GM23338 (cell line): ENCODE measurements around the gene SLC44A1. TPM values are rescaled to one million over a fixed set of nuclear protein-coding genes. Genes with fewer than 3 reads are reported as not detected.

ENCODE experiments used
- ATAC-seq: fragments of 200-7000 bp; cut with Tn5 transposase; 3 replicates; pipeline ENCODE4 v1.9.1; 2020
- DNase-seq: peaks from one replicate; pipeline ENCODE4 v3.0.0-alpha.2; 2015; ENCODE audit warnings: low spot score
- H2AFZ ChIP-seq: fragments of 200-600 bp; sonication (generic); 2 replicates; pipeline ENCODE4 v1.8.0; 2016; ENCODE audit warnings: antibody characterized with exemption, mild to moderate bottlenecking, moderate library complexity
- H3F3A ChIP-seq: fragments of 200-600 bp; sonication (generic); replicated peaks from 2 replicates; pipeline ENCODE4 v1.8.0; 2017; ENCODE audit warnings: antibody characterized with exemption, mixed run types, low read depth
- H3K27ac ChIP-seq: fragments of 200-600 bp; sonication (generic); 2 replicates; pipeline ENCODE4 v1.6.1; 2016; ENCODE audit warnings: low read depth
- H3K27me3 ChIP-seq: fragments of 200-600 bp; sonication (generic); 2 replicates; pipeline ENCODE4 v1.8.0; 2016; ENCODE audit warnings: mild to moderate bottlenecking, mixed run types, moderate library complexity; ENCODE audit not compliant: insufficient read depth
- H3K36me3 ChIP-seq: fragments of 200-600 bp; sonication (generic); 2 replicates; pipeline ENCODE4 v1.8.0; 2016; ENCODE audit warnings: mild to moderate bottlenecking; ENCODE audit not compliant: insufficient read depth
- H3K4me1 ChIP-seq: fragments of 200-600 bp; sonication (generic); 2 replicates; pipeline ENCODE4 v1.8.0; 2016; ENCODE audit warnings: mild to moderate bottlenecking, moderate library complexity; ENCODE audit not compliant: insufficient read depth
- H3K4me2 ChIP-seq: fragments of 200-600 bp; sonication (generic); 2 replicates; pipeline ENCODE4 v1.7.1; 2017; ENCODE audit warnings: mixed run types
- H3K4me3 ChIP-seq: fragments of 200-600 bp; sonication (generic); 2 replicates; pipeline ENCODE4 v1.6.1; 2016; ENCODE audit warnings: mixed run types
- H3K79me2 ChIP-seq: fragments of 200-600 bp; sonication (generic); replicated peaks from 2 replicates; pipeline ENCODE4 v1.8.0; 2017; ENCODE audit warnings: mild to moderate bottlenecking; ENCODE audit not compliant: insufficient read depth
- H3K9me2 ChIP-seq: fragments of 200-600 bp; sonication (generic); 2 replicates; pipeline ENCODE4 v1.8.0; 2017; ENCODE audit not compliant: insufficient read depth
- H4K20me1 ChIP-seq: fragments of 200-600 bp; sonication (generic); replicated peaks from 2 replicates; pipeline ENCODE4 v1.8.0; 2017; ENCODE audit warnings: mild to moderate bottlenecking; ENCODE audit not compliant: insufficient read depth
- H3K27ac Mint-ChIP-seq: 2 replicates; pipeline ENCODE4 v1.8.0; 2020; ENCODE audit warnings: inconsistent platforms, mild to moderate bottlenecking, moderate library complexity, mixed read lengths
- H3K27me3 Mint-ChIP-seq: 3 replicates; pipeline ENCODE4 v1.8.0; 2022; ENCODE audit warnings: low read depth, mild to moderate bottlenecking, moderate library complexity, mixed read lengths, inconsistent platforms; ENCODE audit not compliant: insufficient read depth, poor library complexity
- H3K36me3 Mint-ChIP-seq: 3 replicates; pipeline ENCODE4 v1.8.0; 2021; ENCODE audit warnings: low read depth, mild to moderate bottlenecking, inconsistent platforms, moderate library complexity, mixed read lengths
- H3K4me1 Mint-ChIP-seq: 3 replicates; pipeline ENCODE4 v1.8.0; 2020; ENCODE audit warnings: mild to moderate bottlenecking, inconsistent platforms, mixed read lengths
- H3K4me3 Mint-ChIP-seq: 3 replicates; pipeline ENCODE4 v1.8.0; 2021; ENCODE audit warnings: moderate library complexity, mild to moderate bottlenecking, inconsistent platforms, mixed read lengths
- H3K9me3 Mint-ChIP-seq: 3 replicates; pipeline ENCODE4 v1.8.0; 2020; ENCODE audit warnings: moderate library complexity, mild to moderate bottlenecking, inconsistent platforms, mixed read lengths
- CREB1 ChIP-seq: fragments of 250-450 bp; sonication (Bioruptor Pico); IDR thresholded peaks from 2 replicates; pipeline ENCODE4 v1.5.0; 2020; ENCODE audit warnings: low read depth, mild to moderate bottlenecking, moderate library complexity
- ETS1 ChIP-seq: IDR thresholded peaks from 2 replicates; pipeline ENCODE4 v1.6.1; 2016; ENCODE audit warnings: antibody characterized with exemption
- EZH2 ChIP-seq: fragments of 200-600 bp; sonication (generic); IDR thresholded peaks from one replicate; pipeline ENCODE4 v1.8.0; 2017; ENCODE audit warnings: antibody characterized with exemption, mild to moderate bottlenecking, low read depth; ENCODE audit not compliant: unreplicated experiment
- EZH2phosphoT487 ChIP-seq: fragments of 200-600 bp; sonication (generic); IDR thresholded peaks from one replicate; pipeline ENCODE4 v1.8.1; 2018; ENCODE audit warnings: antibody characterized with exemption; ENCODE audit not compliant: unreplicated experiment
- JUNB ChIP-seq: IDR thresholded peaks from one replicate; pipeline ENCODE4 v1.6.1; 2016; ENCODE audit warnings: antibody characterized with exemption; ENCODE audit not compliant: unreplicated experiment
- NANOG ChIP-seq: IDR thresholded peaks from 2 replicates; pipeline ENCODE4 v1.6.1; 2016; ENCODE audit warnings: antibody characterized with exemption, borderline replicate concordance
- POLR2AphosphoS5 ChIP-seq: IDR thresholded peaks from 2 replicates; pipeline ENCODE4 v1.6.1; 2016; ENCODE audit warnings: antibody characterized with exemption, low read depth
- REST ChIP-seq: IDR thresholded peaks from one replicate; pipeline ENCODE4 v1.6.1; 2018; ENCODE audit warnings: antibody characterized with exemption; ENCODE audit not compliant: unreplicated experiment
- STAT1 ChIP-seq: IDR thresholded peaks from one replicate; pipeline ENCODE4 v1.6.1; 2016; ENCODE audit warnings: antibody characterized with exemption; ENCODE audit not compliant: unreplicated experiment
- ZNF114 ChIP-seq: fragments of 250-450 bp; sonication (Bioruptor Pico); IDR thresholded peaks from 2 replicates; pipeline ENCODE4 v1.5.0; 2020; ENCODE audit warnings: mild to moderate bottlenecking, moderate library complexity
- ZNF331 ChIP-seq: fragments of 250-450 bp; sonication (Bioruptor Pico); IDR thresholded peaks from 2 replicates; pipeline ENCODE4 v1.5.0; 2020; ENCODE audit warnings: low read depth, mild to moderate bottlenecking, moderate library complexity
- polyA plus RNA-seq: library from polyadenylated mRNA; unstranded; fragments of >200 nt; fragmentation: Nextera tagmentation; extraction: Ambion mirVana; gene quantifications from 2 replicates; pipeline ENCODE4 v1.2.1, GENCODE V29; 2016
- total RNA-seq: library from RNA; depleted of rRNA; stranded (reverse); fragments of >200 nt; shearing (Covaris generic); gene quantifications from 2 replicates; pipeline ENCODE4 v1.2.3, GENCODE V29; 2014
- TF ChIP-seq, protein P1 (sequence below): fragments of 250-450 bp; sonication (Bioruptor Pico); IDR thresholded peaks from 2 replicates; pipeline ENCODE4 v1.5.0; 2020; ENCODE audit warnings: mild to moderate bottlenecking, moderate library complexity
- TF ChIP-seq, protein P2 (sequence below), 2 experiments: fragments of 200-600 bp in 1 of 2; sonication (generic) in 1 of 2; conservative IDR thresholded peaks; 2 replicates each; pipeline versions ENCODE4 v1.5.1 to v1.6.1; 2016 to 2017; ENCODE audit warnings: antibody characterized with exemption in 2 of 2, low read depth in 2 of 2, mild to moderate bottlenecking in 2 of 2, moderate library complexity in 1 of 2

SLC44A1 gene
- total and polyA plus RNA-seq, 2 experiments from 2014 or later, result 14.9 to 75.0 TPM

DNA sequence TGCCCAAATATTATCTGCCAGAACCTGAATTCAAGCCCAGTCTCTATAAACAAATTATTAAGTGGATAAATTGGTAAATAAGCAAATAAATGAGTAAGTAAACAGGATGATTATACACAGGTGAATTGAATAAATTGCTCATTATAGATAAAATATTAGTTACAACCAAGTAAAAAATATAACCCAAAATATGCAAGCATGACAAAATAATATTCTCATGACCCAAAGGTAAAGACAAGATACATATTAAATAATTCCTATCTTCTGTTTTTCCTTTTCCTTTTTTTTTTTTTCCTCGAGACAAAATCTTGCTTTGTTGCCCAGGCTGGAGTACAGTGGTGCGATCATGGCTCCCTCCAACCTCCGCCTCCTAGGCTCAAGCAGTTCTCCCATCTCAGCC lies 182.2 kb downstream of the SLC44A1 start:
- Histone ChIP-seq H2AFZ (no peak overlapping the region), H3K9me2 (no peaks in the 10 kb centered on the region), H3K4me1 (no peaks in the 10 kb centered on the region), H3K79me2 (no peaks in the 10 kb centered on the region), H3K4me3 (no peak overlapping the region), H4K20me1 (no peaks in the 10 kb centered on the region), H3F3A (no peaks in the 10 kb centered on the region), H3K4me2 (no peak overlapping the region), H3K27ac (no peak overlapping the region), H3K36me3 (no peaks in the 10 kb centered on the region), H3K27me3 (no peaks in the 10 kb centered on the region)
- H3K27me3 Mint-ChIP-seq, result peaks cover 2% of the 10 kb centered on the region
- no peaks in the 10 kb centered on the region for H3K4me1 Mint-ChIP-seq
- DNase-seq (no peak), ATAC-seq (no peak)
- H3K4me3 Mint-ChIP-seq, result no peak overlapping the region
- no peaks in the 10 kb centered on the region for H3K9me3 Mint-ChIP-seq
- no peak overlapping the region for H3K27ac Mint-ChIP-seq
- TF ChIP-seq ZNF331 (CRISPR knock-in tag), result no peak
- no peak for TF ChIP-seq JUNB
- TF ChIP-seq REST, result no peak
- TF ChIP-seq EZH2phosphoT487, result no peak
- no peak for TF ChIP-seq POLR2AphosphoS5
- TF ChIP-seq EZH2, result no peak
- TF ChIP-seq, protein P1, sequence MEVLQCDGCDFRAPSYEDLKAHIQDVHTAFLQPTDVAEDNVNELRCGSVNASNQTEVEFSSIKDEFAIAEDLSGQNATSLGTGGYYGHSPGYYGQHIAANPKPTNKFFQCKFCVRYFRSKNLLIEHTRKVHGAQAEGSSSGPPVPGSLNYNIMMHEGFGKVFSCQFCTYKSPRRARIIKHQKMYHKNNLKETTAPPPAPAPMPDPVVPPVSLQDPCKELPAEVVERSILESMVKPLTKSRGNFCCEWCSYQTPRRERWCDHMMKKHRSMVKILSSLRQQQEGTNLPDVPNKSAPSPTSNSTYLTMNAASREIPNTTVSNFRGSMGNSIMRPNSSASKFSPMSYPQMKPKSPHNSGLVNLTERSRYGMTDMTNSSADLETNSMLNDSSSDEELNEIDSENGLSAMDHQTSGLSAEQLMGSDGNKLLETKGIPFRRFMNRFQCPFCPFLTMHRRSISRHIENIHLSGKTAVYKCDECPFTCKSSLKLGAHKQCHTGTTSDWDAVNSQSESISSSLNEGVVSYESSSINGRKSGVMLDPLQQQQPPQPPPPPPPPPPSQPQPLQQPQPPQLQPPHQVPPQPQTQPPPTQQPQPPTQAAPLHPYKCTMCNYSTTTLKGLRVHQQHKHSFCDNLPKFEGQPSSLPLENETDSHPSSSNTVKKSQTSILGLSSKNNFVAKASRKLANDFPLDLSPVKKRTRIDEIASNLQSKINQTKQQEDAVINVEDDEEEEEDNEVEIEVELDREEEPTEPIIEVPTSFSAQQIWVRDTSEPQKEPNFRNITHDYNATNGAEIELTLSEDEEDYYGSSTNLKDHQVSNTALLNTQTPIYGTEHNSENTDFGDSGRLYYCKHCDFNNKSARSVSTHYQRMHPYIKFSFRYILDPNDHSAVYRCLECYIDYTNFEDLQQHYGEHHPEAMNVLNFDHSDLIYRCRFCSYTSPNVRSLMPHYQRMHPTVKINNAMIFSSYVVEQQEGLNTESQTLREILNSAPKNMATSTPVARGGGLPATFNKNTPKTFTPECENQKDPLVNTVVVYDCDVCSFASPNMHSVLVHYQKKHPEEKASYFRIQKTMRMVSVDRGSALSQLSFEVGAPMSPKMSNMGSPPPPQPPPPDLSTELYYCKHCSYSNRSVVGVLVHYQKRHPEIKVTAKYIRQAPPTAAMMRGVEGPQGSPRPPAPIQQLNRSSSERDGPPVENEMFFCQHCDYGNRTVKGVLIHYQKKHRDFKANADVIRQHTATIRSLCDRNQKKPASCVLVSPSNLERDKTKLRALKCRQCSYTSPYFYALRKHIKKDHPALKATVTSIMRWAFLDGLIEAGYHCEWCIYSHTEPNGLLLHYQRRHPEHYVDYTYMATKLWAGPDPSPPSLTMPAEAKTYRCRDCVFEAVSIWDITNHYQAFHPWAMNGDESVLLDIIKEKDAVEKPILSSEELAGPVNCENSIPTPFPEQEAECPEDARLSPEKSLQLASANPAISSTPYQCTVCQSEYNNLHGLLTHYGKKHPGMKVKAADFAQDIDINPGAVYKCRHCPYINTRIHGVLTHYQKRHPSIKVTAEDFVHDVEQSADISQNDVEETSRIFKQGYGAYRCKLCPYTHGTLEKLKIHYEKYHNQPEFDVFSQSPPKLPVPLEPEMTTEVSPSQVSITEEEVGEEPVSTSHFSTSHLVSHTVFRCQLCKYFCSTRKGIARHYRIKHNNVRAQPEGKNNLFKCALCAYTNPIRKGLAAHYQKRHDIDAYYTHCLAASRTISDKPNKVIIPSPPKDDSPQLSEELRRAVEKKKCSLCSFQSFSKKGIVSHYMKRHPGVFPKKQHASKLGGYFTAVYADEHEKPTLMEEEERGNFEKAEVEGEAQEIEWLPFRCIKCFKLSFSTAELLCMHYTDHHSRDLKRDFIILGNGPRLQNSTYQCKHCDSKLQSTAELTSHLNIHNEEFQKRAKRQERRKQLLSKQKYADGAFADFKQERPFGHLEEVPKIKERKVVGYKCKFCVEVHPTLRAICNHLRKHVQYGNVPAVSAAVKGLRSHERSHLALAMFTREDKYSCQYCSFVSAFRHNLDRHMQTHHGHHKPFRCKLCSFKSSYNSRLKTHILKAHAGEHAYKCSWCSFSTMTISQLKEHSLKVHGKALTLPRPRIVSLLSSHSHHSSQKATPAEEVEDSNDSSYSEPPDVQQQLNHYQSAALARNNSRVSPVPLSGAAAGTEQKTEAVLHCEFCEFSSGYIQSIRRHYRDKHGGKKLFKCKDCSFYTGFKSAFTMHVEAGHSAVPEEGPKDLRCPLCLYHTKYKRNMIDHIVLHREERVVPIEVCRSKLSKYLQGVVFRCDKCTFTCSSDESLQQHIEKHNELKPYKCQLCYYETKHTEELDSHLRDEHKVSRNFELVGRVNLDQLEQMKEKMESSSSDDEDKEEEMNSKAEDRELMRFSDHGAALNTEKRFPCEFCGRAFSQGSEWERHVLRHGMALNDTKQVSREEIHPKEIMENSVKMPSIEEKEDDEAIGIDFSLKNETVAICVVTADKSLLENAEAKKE (CRISPR knock-in tag), result no peak
- TF ChIP-seq NANOG, result no peak
- no peak for TF ChIP-seq ZNF114 (CRISPR knock-in tag)
- TF ChIP-seq STAT1, result no peak
- TF ChIP-seq CREB1 (CRISPR knock-in tag), result no peak
- TF ChIP-seq, protein P2, sequence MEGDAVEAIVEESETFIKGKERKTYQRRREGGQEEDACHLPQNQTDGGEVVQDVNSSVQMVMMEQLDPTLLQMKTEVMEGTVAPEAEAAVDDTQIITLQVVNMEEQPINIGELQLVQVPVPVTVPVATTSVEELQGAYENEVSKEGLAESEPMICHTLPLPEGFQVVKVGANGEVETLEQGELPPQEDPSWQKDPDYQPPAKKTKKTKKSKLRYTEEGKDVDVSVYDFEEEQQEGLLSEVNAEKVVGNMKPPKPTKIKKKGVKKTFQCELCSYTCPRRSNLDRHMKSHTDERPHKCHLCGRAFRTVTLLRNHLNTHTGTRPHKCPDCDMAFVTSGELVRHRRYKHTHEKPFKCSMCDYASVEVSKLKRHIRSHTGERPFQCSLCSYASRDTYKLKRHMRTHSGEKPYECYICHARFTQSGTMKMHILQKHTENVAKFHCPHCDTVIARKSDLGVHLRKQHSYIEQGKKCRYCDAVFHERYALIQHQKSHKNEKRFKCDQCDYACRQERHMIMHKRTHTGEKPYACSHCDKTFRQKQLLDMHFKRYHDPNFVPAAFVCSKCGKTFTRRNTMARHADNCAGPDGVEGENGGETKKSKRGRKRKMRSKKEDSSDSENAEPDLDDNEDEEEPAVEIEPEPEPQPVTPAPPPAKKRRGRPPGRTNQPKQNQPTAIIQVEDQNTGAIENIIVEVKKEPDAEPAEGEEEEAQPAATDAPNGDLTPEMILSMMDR (conservative IDR thresholded peaks at IDR 0.05; ENCODE audit: low read depth in 2 of 2), result no peak
- TF ChIP-seq ETS1, result no peak
- no peaks in the 10 kb centered on the region for H3K36me3 Mint-ChIP-seq
